Endothelial cell of umbilical vein (primary cell): Measurements from ENCODE around the gene PRKAG1. TPM values are rescaled to one million over a fixed set of nuclear protein-coding genes. Genes with fewer than 3 reads are reported as not detected.

ENCODE experiments used
- BruUV-seq: library from RNA; stranded (reverse); fragments of 400-500 nt; replicated peaks from 2 replicates; lab custom pipeline; 2021; lab: Mats Ljungman, UMichigan
- CTCF ChIA-PET: fragments of 300-600, 350-600 bp; sonication (Branson Sonifier 250); formaldehyde crosslinking; loops from one replicate; lab custom pipeline; 2021; ENCODE audit warnings: antibody characterized with exemption, inconsistent platforms; lab: Charles Lee
- POLR2A ChIA-PET: fragments of 300-600, 350-600 bp; sonication (Branson Sonifier 250); formaldehyde crosslinking; loops from one replicate; lab custom pipeline; 2021; ENCODE audit warnings: antibody characterized with exemption, inconsistent platforms; lab: Charles Lee
- DNase-seq: peaks from one replicate; pipeline ENCODE4 v3.0.0-alpha.2; 2011; ENCODE audit warnings: low read depth, low spot score
- FAIRE-seq: peaks from 2 replicates; lab custom pipeline; 2011; peaks lifted over from hg19 to GRCh38; lab: Jason Lieb, UNC
- H2AFZ ChIP-seq: 2 replicates; pipeline ENCODE4 v1.6.0; 2012; ENCODE audit warnings: low read depth, low read length, control low read depth, inconsistent platforms
- H3K27ac ChIP-seq: 2 replicates; pipeline ENCODE4 v1.5.1; 2011; ENCODE audit warnings: low read depth, mild to moderate bottlenecking, control low read depth, low read length, moderate library complexity; ENCODE audit not compliant: insufficient read depth
- H3K27me3 ChIP-seq, 2 experiments: 2 replicates each; pipeline versions ENCODE4 v1.6.0 to v1.6.1; 2011; ENCODE audit warnings: low read length in 2 of 2, mixed read lengths in 1 of 2; ENCODE audit not compliant: control insufficient read depth in 2 of 2, insufficient read depth in 2 of 2
- H3K36me3 ChIP-seq, 2 experiments: 2 replicates in 1 of 2; 3 replicates in 1 of 2; pipeline ENCODE4 v1.5.1; 2011; ENCODE audit warnings: low read length in 2 of 2, mild to moderate bottlenecking in 1 of 2, moderate library complexity in 1 of 2; ENCODE audit not compliant: control insufficient read depth in 2 of 2, insufficient read depth in 2 of 2; ENCODE audit errors: extremely low read depth in 1 of 2
- H3K4me1 ChIP-seq: 3 replicates; pipeline ENCODE4 v1.5.1; 2011; ENCODE audit warnings: mild to moderate bottlenecking, low read length; ENCODE audit not compliant: control insufficient read depth, insufficient read depth; ENCODE audit errors: extremely low read depth
- H3K4me2 ChIP-seq: 2 replicates; pipeline ENCODE4 v1.6.1; 2011; ENCODE audit warnings: low read length, control low read depth, mixed read lengths; ENCODE audit not compliant: insufficient read depth
- H3K4me3 ChIP-seq, 3 experiments: fragments of 200-600 bp in 1 of 3; sonication (generic), shearing (Covaris generic) in 1 of 3; replicated peaks in 1 of 3; 2 replicates each; pipeline ENCODE4 v1.5.1; 2011 to 2016; ENCODE audit warnings: control low read depth in 3 of 3, low read length in 3 of 3, mild to moderate bottlenecking in 2 of 3, inconsistent platforms in 1 of 3, low read depth in 1 of 3, moderate library complexity in 1 of 3; ENCODE audit not compliant: insufficient read depth in 1 of 3
- H3K79me2 ChIP-seq: 2 replicates; pipeline ENCODE4 v1.6.0; 2012; ENCODE audit warnings: low read length, inconsistent platforms; ENCODE audit not compliant: control insufficient read depth, insufficient read depth
- H3K9ac ChIP-seq: replicated peaks from 2 replicates; pipeline ENCODE3; 2011; ENCODE audit warnings: low read length, control low read depth; ENCODE audit not compliant: insufficient read depth; ENCODE audit errors: extremely low read depth
- H3K9me1 ChIP-seq: replicated peaks from 3 replicates; pipeline ENCODE4 v1.6.0; 2011; ENCODE audit warnings: mild to moderate bottlenecking, low read length; ENCODE audit not compliant: control insufficient read depth, insufficient read depth; ENCODE audit errors: extremely low read depth
- H3K9me3 ChIP-seq: replicated peaks from 2 replicates; pipeline ENCODE4 v1.5.1; 2012; ENCODE audit warnings: low read length, inconsistent platforms; ENCODE audit not compliant: control insufficient read depth, insufficient read depth
- H4K20me1 ChIP-seq: replicated peaks from 2 replicates; pipeline ENCODE3; 2011; ENCODE audit warnings: mild to moderate bottlenecking, low read length; ENCODE audit not compliant: control insufficient read depth, insufficient read depth; ENCODE audit errors: extremely low read depth
- EZH2 ChIP-seq: IDR thresholded peaks from 2 replicates; pipeline ENCODE4 v1.6.1; 2012; ENCODE audit warnings: borderline replicate concordance, low read depth, mild to moderate bottlenecking, moderate library complexity, low read length, inconsistent platforms; ENCODE audit not compliant: severe bottlenecking
- FOS ChIP-seq: IDR thresholded peaks from 2 replicates; pipeline ENCODE4 v1.6.1; 2011; ENCODE audit warnings: mild to moderate bottlenecking, low read length, moderate library complexity, borderline replicate concordance; ENCODE audit not compliant: insufficient read depth
- GATA2 ChIP-seq: IDR thresholded peaks from 2 replicates; pipeline ENCODE4 v1.7.0; 2011; ENCODE audit warnings: low read depth, mild to moderate bottlenecking, moderate library complexity, mixed read lengths, low read length; ENCODE audit not compliant: insufficient read length, insufficient read depth
- JUN ChIP-seq: IDR thresholded peaks from 2 replicates; pipeline ENCODE4 v1.6.1; 2011; ENCODE audit warnings: borderline replicate concordance, low read depth; ENCODE audit not compliant: insufficient read length, insufficient read depth
- MYC ChIP-seq: IDR thresholded peaks from one replicate; pipeline ENCODE4 v1.6.1; 2011; ENCODE audit warnings: mild to moderate bottlenecking, low read depth, low read length
- POLR2A ChIP-seq: IDR thresholded peaks from 2 replicates; pipeline ENCODE4 v1.6.1; 2012; ENCODE audit warnings: low read depth, mild to moderate bottlenecking, control low read depth, low read length
- POLR2AphosphoS5 ChIP-seq: IDR thresholded peaks from 2 replicates; pipeline ENCODE4 v1.6.1; 2012; ENCODE audit warnings: low read depth, mild to moderate bottlenecking, control low read depth, low read length, moderate library complexity; ENCODE audit not compliant: insufficient read depth
- dilution Hi-C: fragments of 300-500 bp; cut with MboI; formaldehyde crosslinking; loops from one replicate; pipeline ENCODE4 v1.15.0; 2019; ENCODE audit warnings: low sequenced_read_pairs; ENCODE audit not compliant: extremely low pct_ligation_motif_present
- intact Hi-C: fragments of 100-400 bp; cut with micrococcal nuclease; formaldehyde crosslinking; loops from one replicate; pipeline ENCODE4 v1.10.0; 2022
- polyA plus RNA-seq, 4 experiments: library from polyadenylated mRNA; depleted of rRNA in 3 of 4; stranded (reverse) in 3 of 4; unstranded in 1 of 4; fragments of >200 nt; gene quantifications; 2 replicates each; pipeline versions ENCODE4 v1.2.1 to v1.2.3, GENCODE V29; 2011 to 2012; ENCODE audit warnings: missing spikeins in 1 of 4
- total RNA-seq: library from RNA; stranded (reverse); gene quantifications from 2 replicates; pipeline ENCODE4 v1.2.3, GENCODE V29; 2021
- TF ChIP-seq, protein P1 (sequence below): IDR thresholded peaks from 2 replicates; pipeline ENCODE4 v1.6.1; 2011; ENCODE audit not compliant: insufficient read depth, insufficient read length
- TF ChIP-seq, protein P2 (sequence below), 2 donors: IDR thresholded peaks; 1 replicate in 1 of 2; 2 replicates in 1 of 2; pipeline ENCODE4 v1.5.1; 2011; ENCODE audit warnings: low read length in 2 of 2, mild to moderate bottlenecking in 2 of 2, moderate library complexity in 2 of 2, control low read depth in 1 of 2, inconsistent platforms in 1 of 2, low read depth in 1 of 2; ENCODE audit not compliant: insufficient read depth in 1 of 2; ENCODE audit errors: extremely low read depth in 1 of 2

PRKAG1 gene
- total and polyA plus RNA-seq, 2 donors (not counting 3 experiments of a cell fraction or from before 2014, with no cell fraction given) = 52.1 to 54.9 TPM

DNA sequence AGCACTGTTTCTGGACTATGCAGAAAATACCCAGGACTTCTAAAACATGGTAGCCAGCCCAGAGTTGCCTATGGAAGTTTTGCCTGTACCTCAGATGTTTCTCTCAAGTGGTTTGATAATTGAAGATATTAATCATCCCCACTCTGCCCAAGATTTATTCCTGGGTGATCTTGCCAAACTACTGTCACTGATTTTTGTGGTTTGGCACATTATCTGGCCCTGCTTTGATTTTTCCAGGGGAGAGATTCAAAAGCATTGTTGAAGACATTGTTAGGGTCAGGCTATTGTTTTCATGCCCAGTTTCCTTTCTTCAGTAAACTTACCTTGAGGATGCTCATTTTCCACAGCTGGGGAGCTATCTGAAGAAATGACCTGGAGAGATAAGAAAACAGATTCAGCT, 5.8 kb downstream of the PRKAG1 start:
- no peaks in the 10 kb centered on the region for H3K9me1 ChIP-seq
- H3K4me3 ChIP-seq = no peak overlapping the region
- H3K79me2 ChIP-seq = peaks cover 7% of the 10 kb centered on the region
- FAIRE-seq (no peak), DNase-seq (no peak)
- ChIA-PET POLR2A (no interaction called here), CTCF (interaction anchor here (1.4 to 8.7 kb wide), 2 partner anchors 17 to 25 kb away, joined by 3 to 115 read pairs; no protein-coding TSS in a partner anchor)
- TF ChIP-seq JUN (no peak), POLR2A (no peak), MYC (no peak), POLR2AphosphoS5 (no peak), FOS (no peak), GATA2 (no peak), EZH2 (no peak)
- TF ChIP-seq, protein P1, sequence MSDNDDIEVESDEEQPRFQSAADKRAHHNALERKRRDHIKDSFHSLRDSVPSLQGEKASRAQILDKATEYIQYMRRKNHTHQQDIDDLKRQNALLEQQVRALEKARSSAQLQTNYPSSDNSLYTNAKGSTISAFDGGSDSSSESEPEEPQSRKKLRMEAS = no peak
- TF ChIP-seq, protein P2, sequence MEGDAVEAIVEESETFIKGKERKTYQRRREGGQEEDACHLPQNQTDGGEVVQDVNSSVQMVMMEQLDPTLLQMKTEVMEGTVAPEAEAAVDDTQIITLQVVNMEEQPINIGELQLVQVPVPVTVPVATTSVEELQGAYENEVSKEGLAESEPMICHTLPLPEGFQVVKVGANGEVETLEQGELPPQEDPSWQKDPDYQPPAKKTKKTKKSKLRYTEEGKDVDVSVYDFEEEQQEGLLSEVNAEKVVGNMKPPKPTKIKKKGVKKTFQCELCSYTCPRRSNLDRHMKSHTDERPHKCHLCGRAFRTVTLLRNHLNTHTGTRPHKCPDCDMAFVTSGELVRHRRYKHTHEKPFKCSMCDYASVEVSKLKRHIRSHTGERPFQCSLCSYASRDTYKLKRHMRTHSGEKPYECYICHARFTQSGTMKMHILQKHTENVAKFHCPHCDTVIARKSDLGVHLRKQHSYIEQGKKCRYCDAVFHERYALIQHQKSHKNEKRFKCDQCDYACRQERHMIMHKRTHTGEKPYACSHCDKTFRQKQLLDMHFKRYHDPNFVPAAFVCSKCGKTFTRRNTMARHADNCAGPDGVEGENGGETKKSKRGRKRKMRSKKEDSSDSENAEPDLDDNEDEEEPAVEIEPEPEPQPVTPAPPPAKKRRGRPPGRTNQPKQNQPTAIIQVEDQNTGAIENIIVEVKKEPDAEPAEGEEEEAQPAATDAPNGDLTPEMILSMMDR (IDR thresholded peaks at IDR 0.05; ENCODE audit: extremely low read depth in 1 of 2, insufficient read depth in 1 of 2, low read depth in 1 of 2, low read length in 2 of 2) = no peak
- dilution Hi-C loops = no loop called here
- H3K4me2 ChIP-seq = no peak overlapping the region
- H2AFZ ChIP-seq = no peak overlapping the region
- peaks cover 6% of the 10 kb centered on the region for H3K4me1 ChIP-seq
- H3K27ac ChIP-seq = no peak overlapping the region
- H4K20me1 ChIP-seq = no peaks in the 10 kb centered on the region
- BruUV-seq = no TSS peak
- no peaks in the 10 kb centered on the region for H3K27me3 ChIP-seq
- no peak overlapping the region for H3K9ac ChIP-seq
- intact Hi-C loops = no loop called here
- no peaks in the 10 kb centered on the region for H3K9me3 ChIP-seq
- peaks cover 3 to 8% of the 10 kb centered on the region in 2 experiments for H3K36me3 ChIP-seq
